Choroid plexus epithelial cell (primary cell): ENCODE data around the gene CCK.
A peak's percentile ranks its signal among the peaks of the same experiment; 100 is the strongest.

Experiments
- DNase-seq: peaks from one replicate; pipeline ENCODE4 v3.0.0-alpha.2; 2010; ENCODE audit warnings: low read depth
- H3K4me3 ChIP-seq: 2 replicates; pipeline ENCODE4 v1.5.1; 2011; ENCODE audit warnings: low read depth, mild to moderate bottlenecking, control low read depth, low read length, moderate library complexity
- TF ChIP-seq, protein P1 (sequence below): conservative IDR thresholded peaks from 2 replicates; pipeline ENCODE4 v1.5.1; 2011; ENCODE audit warnings: low read depth, mild to moderate bottlenecking, control low read depth, inconsistent platforms, low read length, moderate library complexity

CCK gene

DNA sequence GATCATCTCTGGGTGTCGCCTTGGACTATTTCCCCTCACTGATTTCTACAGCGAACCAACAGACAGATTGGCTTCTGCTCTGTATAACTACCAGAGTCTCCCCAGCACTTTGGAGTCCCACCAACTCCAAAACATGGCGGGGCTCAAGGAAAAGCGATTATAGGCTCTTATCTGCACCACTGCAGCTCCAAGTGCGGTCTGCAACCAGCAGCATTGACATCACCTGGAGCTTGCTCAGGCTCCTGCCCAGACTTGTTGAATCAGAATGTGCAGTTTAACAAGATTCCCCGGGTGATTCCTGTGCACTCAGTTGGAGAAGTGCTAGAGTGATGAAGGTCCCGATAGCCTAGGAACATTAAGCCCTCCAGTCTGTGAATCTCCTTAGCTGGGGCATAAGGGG is 9.0 kb downstream of the CCK start:
- no peak overlapping the region for H3K4me3 ChIP-seq
- no peak for DNase-seq
- TF ChIP-seq, protein P1, sequence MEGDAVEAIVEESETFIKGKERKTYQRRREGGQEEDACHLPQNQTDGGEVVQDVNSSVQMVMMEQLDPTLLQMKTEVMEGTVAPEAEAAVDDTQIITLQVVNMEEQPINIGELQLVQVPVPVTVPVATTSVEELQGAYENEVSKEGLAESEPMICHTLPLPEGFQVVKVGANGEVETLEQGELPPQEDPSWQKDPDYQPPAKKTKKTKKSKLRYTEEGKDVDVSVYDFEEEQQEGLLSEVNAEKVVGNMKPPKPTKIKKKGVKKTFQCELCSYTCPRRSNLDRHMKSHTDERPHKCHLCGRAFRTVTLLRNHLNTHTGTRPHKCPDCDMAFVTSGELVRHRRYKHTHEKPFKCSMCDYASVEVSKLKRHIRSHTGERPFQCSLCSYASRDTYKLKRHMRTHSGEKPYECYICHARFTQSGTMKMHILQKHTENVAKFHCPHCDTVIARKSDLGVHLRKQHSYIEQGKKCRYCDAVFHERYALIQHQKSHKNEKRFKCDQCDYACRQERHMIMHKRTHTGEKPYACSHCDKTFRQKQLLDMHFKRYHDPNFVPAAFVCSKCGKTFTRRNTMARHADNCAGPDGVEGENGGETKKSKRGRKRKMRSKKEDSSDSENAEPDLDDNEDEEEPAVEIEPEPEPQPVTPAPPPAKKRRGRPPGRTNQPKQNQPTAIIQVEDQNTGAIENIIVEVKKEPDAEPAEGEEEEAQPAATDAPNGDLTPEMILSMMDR = no peak

DNA sequence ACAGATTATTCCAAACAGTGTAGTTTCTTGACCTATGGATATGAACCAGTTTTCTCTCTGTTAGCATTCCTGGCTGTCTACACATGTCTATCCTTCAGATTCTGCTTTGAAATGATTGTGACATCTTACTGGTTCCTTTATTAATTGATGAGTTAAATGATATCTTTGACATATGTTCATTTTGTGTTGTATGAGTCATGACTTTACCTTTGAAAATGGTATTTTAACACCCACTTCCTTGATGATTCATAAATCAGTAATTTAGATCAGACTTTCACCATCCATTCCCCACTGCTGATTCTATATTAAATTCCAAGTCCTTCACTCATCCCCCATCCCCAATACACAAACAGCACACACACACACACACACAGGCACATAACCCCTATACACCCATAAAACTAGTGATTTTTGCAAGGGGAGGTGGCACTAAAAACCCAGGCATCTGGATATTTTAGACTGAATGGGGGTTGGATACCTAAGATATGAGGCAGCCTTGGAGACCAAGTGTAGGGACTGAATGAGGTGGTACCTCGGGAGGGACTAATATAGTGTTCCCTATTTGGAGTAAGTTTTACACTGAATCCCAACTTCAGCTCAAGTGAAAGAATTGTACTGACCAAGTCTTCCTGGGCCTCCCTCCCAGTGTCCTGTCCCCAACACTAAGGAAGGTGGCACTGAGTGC is 9.7 kb downstream of the CCK start:
- DNase-seq = peak; percentile 58
- TF ChIP-seq, protein P1 = no peak
- no peak overlapping the region for H3K4me3 ChIP-seq

GRCh38 chr3:42254566-42254965 is 11.4 kb downstream of the CCK start:
- DNase-seq = no peak
- no peak overlapping the region for H3K4me3 ChIP-seq
- TF ChIP-seq, protein P1 = no peak

DNA sequence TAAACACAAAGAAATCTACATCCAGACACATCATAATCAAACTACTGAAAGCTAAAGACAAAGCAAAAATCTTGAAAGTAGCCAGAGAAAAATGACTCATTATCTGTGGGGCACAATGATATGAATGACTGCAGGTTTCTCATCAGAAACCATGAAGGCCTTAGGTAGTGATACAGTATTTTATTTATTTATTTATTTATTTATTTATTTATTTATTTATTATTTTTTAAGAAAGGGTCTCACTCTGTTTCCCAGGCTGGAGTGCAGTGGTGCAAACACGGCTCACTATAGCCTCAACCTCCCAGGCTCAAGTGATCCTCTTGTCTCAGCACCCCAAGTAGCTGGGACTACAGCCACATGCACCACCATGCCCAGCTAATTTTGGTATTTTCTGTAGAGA is 15.2 kb downstream of the CCK start:
- H3K4me3 ChIP-seq = no peak overlapping the region
- no peak for DNase-seq
- TF ChIP-seq, protein P1 = no peak

DNA sequence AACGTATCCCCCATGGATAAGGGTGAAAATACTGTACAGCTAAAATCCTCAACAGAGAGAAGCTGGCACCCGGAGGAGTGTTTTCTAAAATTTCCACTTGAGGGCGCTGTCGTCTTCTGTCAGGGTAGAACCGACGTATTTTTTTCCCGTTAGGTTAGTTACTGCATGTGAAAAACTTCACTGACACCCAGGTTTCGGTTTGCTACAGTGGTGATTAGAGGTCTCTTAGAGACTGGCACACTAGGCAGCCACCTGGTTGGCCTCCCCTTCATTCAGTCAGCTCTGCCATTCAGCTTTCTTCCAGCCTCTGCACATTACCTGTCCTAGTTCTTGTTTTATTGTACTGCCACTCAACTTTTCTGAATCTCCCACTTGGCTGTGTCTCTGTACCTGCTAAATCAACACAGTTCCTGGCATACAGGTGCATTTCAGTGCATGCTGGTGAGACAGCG is 18.4 kb downstream of the CCK start:
- peak; percentile 80 for DNase-seq
- H3K4me3 ChIP-seq = no peak overlapping the region
- TF ChIP-seq, protein P1 = peak; percentile 84

DNA sequence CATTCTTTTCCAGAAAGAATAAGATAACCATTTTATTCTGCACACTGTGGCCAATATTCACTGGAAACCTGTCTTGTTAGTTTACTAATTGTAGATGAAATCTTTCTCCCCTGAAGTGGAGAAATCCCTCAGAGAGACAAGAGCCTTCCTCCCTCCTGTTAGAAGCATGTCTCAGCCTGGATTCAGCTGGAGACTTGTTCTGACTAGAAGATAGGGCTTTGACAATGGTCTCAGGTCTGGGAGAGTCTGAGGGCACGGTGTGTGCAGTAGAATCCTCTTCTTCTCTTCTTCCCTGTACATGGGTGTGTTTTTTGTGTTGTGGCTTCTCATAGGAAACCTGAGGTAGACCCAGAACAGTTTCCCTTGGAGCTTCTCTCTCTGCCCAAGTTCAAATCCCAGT is 19.9 kb downstream of the CCK start:
- no peak for DNase-seq
- TF ChIP-seq, protein P1 = no peak
- H3K4me3 ChIP-seq = no peak overlapping the region

- peak; percentile 14 for DNase-seq
- H3K4me3 ChIP-seq = no peak overlapping the region
- TF ChIP-seq, protein P1 = no peak
Measured at GRCh38 chr3:42236611-42237010, 29.4 kb downstream of the CCK start.
